Mammary epithelial cell (primary cell): Measurements from ENCODE around the gene ZBTB40.

Experiments used
- CTCF ChIP-seq, 2 donors: IDR thresholded peaks in 1 of 2; conservative IDR thresholded peaks in 1 of 2; 2 replicates each; pipeline ENCODE4 v1.5.1; 2011 to 2012; ENCODE audit warnings: inconsistent platforms in 2 of 2, low read length in 2 of 2, mild to moderate bottlenecking in 2 of 2, control low read depth in 1 of 2, low read depth in 1 of 2; ENCODE audit not compliant: insufficient read depth in 1 of 2; ENCODE audit errors: extremely low read depth in 1 of 2
- EZH2 ChIP-seq: IDR thresholded peaks from 2 replicates; pipeline ENCODE4 v1.6.1; 2012; ENCODE audit warnings: low read length, inconsistent platforms, borderline replicate concordance

- TF ChIP-seq CTCF (conservative IDR thresholded peaks at IDR 0.05 in 1 of 2, IDR thresholded peaks at IDR 0.05 in 1 of 2; ENCODE audit: extremely low read depth in 1 of 2, insufficient read depth in 1 of 2, low read depth in 1 of 2, low read length in 2 of 2) (no peak), EZH2 (no peak)
Observed at GRCh38 chr1:22508991-22509390, 57.3 kb downstream of the ZBTB40 start.
